Urinary bladder (tissue), 4 donors: ENCODE results near the gene ABCD1. TPM values are rescaled to one million over a fixed set of nuclear protein-coding genes. Genes with fewer than 3 reads are reported as not detected.

Experiments used
- DNase-seq: peaks from one replicate; pipeline ENCODE4 v3.0.0-alpha.2; 2015; ENCODE audit errors: extremely low spot score
- H3K27ac ChIP-seq: one replicate; pipeline ENCODE4 v1.5.1; 2013; ENCODE audit warnings: low read depth, mild to moderate bottlenecking, moderate library complexity
- H3K36me3 ChIP-seq: one replicate; pipeline ENCODE4 v1.6.1; 2013; ENCODE audit warnings: mild to moderate bottlenecking, moderate library complexity; ENCODE audit not compliant: insufficient read depth
- H3K4me1 ChIP-seq: one replicate; pipeline ENCODE4 v1.6.1; 2013; ENCODE audit warnings: mild to moderate bottlenecking, moderate library complexity; ENCODE audit not compliant: insufficient read depth
- H3K4me3 ChIP-seq: one replicate; pipeline ENCODE4 v1.5.1; 2013; ENCODE audit warnings: low read depth, low read length
- WGBS: extraction: QIAGEN DNeasy Blood & Tissue Kit; methylation state at CpG from one replicate; pipeline ENCODE4 v1.1.7; 2013; 5-methylcytosine and 5-hydroxymethylcytosine counted together
- polyA plus RNA-seq: library from polyadenylated mRNA; stranded (reverse); fragments of 200-250 nt; gene quantifications from one replicate; pipeline ENCODE4 v1.2.3, GENCODE V29; 2013
- total RNA-seq: library from RNA; depleted of rRNA; stranded (reverse); fragments of >200 nt; gene quantifications from one replicate; pipeline ENCODE4 v1.2.3, GENCODE V29; 2014
- donor health status: healthy with polysubstance abuse.
- donor health status: healthy.

The ABCD1 gene
- total and polyA plus RNA-seq, 2 donors = 5.2 to 19.0 TPM

DNA sequence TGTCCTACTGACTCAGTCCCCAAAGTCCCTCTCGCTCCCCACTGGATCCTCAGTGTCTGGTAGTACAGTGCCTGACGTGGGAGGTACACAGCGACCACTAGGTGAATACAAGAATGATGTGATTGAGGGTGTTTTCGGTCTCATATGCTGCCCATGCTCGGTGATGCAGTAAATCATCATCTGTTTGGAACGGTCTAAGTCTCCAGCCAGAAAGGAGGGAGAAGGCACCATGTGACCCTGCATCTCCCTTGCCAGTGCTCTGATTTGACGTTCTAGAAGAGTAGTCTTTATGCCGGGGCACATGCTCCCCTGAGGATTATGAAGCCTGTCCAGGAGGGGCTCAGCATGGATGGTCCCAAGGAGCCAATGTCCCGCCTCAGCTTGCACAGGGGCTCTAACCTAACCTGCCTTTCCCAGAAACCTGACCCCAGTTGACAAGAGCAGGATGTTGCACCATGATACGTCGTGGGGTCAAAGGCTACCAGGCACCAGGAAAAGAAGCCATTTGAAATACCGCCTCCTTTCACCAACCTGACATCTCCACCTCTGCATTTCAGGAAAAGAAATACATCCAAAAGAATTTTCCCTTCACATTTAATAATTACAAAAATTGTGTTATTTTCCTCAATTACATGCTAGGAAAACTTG, 25.6 kb downstream of the ABCD1 start:
- no peak overlapping the region for H3K27ac ChIP-seq
- no peak overlapping the region for H3K4me3 ChIP-seq
- H3K4me1 ChIP-seq = no peaks in the 10 kb centered on the region
- no peaks in the 10 kb centered on the region for H3K36me3 ChIP-seq
- DNase-seq = no peak
- 79% methylated on average over 12 of the region's 12 CpGs for WGBS

DNA sequence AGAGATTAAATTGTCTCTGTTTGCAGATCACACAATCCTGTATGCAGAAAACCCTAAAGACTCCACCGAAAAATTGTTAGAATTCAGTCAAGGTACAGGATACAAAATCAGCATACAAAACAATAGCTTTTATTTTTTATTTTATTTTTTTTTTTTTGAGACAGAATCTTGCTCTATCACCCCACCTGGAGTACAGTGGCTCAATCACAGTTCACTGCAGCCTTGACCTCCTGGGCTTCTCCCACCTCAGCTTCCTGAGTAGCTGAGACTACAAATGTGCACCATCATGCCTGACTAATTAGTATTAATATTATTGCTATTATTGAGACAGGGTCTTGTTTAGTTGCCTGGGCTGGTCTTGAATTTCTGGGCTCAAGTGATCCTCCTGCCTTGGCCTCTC, 30.5 kb downstream of the ABCD1 start:
- DNase-seq = no peak
- no peaks in the 10 kb centered on the region for H3K4me1 ChIP-seq

DNA sequence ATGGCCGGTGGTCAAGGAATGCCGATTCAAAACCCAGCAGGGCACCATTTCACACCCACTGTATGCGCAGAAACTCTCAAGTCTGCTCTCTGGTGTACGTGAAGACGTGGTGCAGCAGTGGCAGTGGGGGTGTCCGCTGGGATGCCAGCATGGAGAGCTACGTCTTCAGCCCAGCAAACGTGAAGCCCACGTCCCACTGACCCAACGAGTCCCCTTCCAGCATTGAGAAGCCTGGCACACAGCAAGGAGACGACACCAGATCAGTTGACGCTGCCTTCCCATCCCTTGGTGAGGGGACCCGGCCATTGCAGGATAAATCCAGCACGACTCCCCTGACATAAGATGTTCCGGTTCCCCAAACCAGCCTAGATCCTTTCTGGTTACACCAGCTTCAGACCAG, 37.2 kb downstream of the ABCD1 start:
- 87% methylated on average over 15 of the region's 15 CpGs for WGBS

More for the DNA sequence above, 30.5 kb downstream of the ABCD1 start:
- no peak overlapping the region for H3K4me3 ChIP-seq
- no peaks in the 10 kb centered on the region for H3K36me3 ChIP-seq
- no peak overlapping the region for H3K27ac ChIP-seq
- 86% methylated on average over 1 of the region's 1 CpG for WGBS

DNA sequence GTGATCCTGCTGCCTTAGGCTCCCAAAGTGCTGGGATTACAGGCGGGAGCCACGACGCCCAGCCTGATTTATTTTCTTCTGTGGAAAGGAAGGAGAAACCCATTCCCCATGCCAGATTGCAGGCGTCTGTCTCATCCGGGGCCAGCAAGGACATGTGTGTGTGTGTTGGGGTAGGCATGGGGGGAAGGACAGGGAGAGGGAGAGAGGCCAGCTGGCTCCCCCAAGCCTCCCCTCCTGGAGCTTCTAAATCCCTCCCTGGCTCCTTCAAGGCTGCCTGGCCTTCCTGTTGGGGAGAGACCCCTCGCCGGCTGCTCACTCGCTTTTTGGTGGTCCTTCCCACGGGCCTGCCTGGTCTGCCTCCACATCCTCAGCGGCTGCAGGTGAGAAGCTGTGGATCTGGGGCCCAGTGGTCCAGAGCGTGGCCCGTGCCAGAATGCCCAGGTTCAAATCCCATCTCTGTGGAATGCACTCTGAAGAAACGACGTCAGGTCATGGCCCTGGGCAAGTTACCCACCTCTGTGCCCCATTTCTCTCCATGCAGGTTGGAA, 38.0 kb downstream of the ABCD1 start:
- DNase-seq = no peak
- Histone ChIP-seq H3K36me3 (no peaks in the 10 kb centered on the region), H3K4me1 (no peaks in the 10 kb centered on the region), H3K27ac (no peak overlapping the region), H3K4me3 (no peak overlapping the region)
- 88% methylated on average over 14 of the region's 14 CpGs for WGBS

More for the DNA sequence above, 37.2 kb downstream of the ABCD1 start:
- DNase-seq = no peak
- H3K4me3 ChIP-seq = no peak overlapping the region
- no peak overlapping the region for H3K27ac ChIP-seq
- H3K4me1 ChIP-seq = no peaks in the 10 kb centered on the region
- no peaks in the 10 kb centered on the region for H3K36me3 ChIP-seq

DNA sequence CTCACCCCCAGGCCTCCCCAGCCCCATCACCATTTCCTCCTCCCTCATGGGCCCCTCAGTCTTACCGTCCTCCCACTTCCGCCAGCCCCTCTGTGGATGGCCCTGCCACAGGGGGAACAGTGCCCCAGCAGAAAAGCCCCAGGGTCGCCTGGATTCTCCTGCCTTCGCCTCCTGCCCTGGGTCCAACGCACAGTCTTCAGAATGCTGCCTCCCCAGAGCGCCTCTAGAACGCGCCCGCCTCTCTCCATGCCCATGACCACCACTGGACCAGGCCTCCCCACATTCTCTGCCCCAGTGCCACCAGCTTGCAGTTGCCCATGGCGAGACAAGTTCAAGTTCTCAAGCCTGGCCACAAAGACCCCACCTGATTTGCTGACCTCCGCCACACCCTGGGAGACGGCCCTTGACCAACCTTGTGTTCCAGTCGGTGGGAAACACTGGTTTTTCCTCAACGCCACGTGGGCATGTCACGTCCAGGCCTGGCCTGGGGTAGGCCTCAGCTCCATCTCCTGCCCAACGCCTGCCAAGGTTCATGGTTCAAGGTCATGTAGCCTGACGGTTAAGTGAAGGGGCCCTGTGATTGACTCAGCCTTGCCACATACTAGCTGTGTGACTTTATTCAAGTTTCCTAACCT, 38.8 kb downstream of the ABCD1 start:
- no peak for DNase-seq
- no peak overlapping the region for H3K4me3 ChIP-seq
- no peaks in the 10 kb centered on the region for H3K4me1 ChIP-seq
- H3K36me3 ChIP-seq = no peaks in the 10 kb centered on the region
- WGBS = 89% methylated on average over 18 of the region's 18 CpGs
- no peak overlapping the region for H3K27ac ChIP-seq

DNA sequence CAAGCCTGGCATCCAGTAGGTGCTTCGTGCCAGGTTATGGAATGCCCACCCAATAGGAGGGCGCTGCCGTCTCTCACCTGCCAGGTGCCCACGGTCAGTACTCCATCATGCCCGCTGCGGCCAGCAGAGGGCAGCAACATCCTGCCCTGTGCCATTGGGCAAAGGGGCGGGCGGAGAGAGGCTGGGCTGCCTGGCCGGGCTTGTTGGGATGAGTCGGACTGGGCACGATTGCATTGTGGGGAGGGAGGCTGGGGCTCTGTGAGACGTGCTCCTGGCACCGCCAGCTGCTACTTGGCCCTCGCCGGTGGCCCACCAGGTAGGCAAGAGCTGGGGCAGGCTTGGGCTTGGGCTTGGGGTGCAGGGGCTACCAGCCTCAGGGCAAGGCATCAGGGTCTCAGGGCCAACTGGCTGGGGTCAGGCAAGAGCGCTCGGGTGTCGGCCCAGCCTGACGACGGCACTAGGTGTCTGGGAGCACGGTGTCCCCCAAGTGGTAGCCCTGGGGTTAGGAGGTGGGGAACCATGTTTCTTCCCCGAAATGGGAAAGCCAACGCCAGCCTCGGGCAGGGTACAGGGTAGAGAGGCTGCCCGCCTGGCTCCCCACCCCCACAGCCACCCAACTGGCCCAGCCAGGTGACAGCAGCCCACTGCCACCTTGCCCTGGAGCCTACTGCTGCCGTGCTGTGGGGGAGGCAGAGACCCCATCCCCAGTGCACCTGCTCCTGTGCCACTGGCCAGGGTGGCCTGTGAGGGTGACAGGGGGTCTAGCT, 39.5 kb downstream of the ABCD1 start, which contains the start of gene PLXNB3:
Gene PLXNB3, plus strand, starts transcription at position 261 of the 767 bp plus-strand sequence. CDS start 1,287 bp downstream, outside the sequence.
- Histone ChIP-seq H3K4me1 (no peaks in the 10 kb centered on the region), H3K36me3 (no peaks in the 10 kb centered on the region), H3K4me3 (no peak within 1 kb of the TSS), H3K27ac (peak within 1 kb of the TSS; percentile 50)
- WGBS = 25% methylated on average over 26 of the region's 26 CpGs
- DNase-seq = no peak

DNA sequence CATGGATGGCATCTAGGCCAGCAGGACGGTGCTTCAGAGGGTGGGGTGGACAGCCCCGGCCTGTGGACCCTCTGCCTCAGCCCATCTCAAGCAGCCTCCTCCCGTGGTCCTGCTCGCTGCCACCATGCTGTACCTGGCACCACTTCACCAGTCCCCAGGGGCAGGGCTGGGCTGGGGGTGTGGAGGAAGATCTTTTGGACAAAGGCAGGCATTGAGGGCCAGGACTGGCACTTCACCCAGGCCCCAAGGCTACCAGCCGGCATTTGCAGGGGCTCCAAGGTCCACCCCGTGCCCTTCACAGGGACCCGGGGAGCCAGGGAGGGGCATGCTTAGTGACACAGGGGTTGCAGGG, 40.1 kb downstream of the ABCD1 start:
- WGBS = 58% methylated on average over 7 of the region's 7 CpGs

DNA sequence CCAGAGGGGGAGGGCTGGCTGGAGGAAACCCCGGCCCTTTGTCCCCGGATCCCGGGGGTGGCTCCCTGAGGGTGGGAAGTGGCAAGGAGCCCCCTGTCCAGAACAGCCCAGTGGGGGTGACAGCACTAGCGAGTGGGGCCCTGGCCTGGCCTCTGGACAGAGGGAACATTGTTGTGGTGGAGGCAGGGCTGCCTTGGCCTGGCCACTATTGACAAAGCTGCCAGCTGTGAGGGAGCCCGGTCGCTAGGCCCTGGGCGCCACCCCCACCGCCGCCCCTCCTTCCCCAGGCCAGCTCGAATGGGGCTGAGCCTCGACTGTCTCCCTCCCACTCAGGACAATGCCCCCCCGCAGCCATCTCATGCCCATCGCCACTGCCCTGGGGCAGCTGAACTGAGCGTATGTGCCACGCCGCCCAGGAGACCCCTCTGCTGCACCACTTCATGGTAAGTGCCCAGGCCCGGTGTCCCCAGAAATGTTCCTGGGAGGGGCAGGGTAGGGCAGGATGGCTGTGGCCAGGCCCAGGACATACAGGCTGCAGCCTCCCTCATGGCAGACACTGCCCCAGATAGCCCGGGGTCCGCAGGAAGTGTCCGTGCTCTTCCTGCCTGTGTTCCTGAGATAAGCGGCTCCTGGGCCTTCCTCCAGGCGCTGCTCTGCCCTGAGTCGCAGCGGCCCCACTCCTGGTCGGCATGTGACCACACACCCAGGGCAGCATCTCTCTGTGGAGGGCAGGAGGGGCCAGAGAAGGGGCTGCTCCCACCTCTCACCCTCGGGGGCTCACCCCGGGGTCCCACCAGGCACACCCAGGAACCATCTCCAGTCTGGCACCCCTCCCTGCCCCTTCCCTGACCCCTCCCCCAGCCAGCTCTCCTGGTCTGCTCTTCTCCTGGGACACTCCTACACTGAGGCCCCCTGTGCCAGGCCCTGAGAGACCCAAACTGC, 40.8 kb downstream of the ABCD1 start:
- DNase-seq = no peak
- Histone ChIP-seq H3K4me1 (no peaks in the 10 kb centered on the region), H3K4me3 (peak overlapping the region; percentile 26), H3K36me3 (no peaks in the 10 kb centered on the region), H3K27ac (peak overlapping the region; percentile 78)
- WGBS = 28% methylated on average over 27 of the region's 27 CpGs

More for the DNA sequence above, 40.1 kb downstream of the ABCD1 start:
- Histone ChIP-seq H3K27ac (peak overlapping the region; percentile 50), H3K36me3 (no peaks in the 10 kb centered on the region), H3K4me1 (no peaks in the 10 kb centered on the region), H3K4me3 (no peak overlapping the region)
- no peak for DNase-seq

DNA sequence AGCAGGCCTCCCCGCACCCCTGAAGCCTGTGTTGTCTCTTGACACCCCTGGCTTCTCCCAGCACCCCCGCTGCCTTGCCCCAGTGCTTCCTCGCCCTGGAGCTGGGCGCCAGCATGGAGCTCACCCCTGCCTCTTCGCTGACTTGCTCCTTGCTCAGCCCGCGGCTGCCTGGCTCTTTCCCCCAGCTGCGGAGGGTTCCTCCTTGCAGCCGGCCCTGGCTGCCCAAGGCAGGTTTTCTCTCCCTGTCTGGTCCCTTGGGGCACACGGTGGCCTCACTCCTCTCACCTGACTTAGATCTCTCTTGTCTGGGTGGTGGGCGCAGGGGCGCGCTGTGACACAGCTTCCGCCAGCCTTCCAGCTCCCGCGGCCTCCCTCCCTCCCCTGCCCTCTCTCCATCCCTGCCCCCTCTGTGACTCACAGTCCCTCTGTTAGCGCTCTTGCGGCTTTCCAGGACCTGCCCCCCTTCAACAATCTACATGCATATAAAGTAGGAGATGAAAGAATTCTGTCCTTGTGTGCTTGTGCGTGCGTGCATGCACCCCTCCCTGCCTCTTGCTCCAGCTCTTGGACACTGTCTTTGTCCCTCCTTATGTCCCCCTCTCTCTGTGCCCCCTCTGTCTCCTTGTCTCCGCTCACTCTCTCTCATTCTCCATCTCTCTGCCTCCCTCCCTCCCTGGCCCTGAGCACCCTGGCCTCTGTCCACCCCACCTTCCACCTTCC, 41.6 kb downstream of the ABCD1 start:
- no peak for DNase-seq
- peak overlapping the region; percentile 26 for H3K4me3 ChIP-seq

DNA sequence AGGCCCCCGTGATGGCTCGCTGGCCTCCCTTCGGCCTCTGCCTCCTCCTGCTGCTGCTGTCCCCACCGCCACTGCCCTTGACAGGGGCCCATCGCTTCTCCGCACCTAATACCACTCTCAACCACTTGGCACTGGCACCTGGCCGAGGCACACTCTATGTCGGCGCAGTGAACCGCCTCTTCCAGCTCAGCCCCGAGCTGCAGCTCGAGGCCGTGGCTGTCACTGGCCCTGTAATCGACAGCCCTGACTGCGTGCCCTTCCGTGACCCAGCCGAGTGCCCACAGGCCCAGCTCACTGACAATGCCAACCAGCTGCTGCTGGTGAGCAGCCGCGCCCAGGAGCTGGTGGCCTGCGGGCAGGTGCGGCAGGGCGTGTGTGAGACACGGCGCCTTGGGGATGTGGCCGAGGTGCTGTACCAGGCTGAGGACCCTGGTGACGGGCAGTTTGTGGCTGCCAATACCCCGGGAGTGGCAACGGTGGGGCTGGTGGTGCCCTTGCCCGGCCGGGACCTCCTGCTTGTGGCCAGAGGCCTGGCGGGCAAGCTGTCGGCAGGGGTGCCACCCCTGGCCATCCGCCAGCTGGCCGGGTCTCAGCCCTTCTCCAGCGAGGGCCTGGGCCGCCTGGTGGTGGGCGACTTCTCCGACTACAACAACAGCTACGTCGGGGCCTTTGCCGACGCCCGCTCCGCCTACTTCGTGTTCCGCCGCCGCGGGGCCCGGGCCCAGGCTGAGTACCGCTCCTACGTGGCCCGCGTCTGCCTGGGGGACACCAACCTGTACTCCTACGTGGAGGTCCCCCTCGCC, 42.4 kb downstream of the ABCD1 start:
- Histone ChIP-seq H3K4me1 (no peaks in the 10 kb centered on the region), H3K4me3 (no peak overlapping the region), H3K36me3 (no peaks in the 10 kb centered on the region), H3K27ac (no peak overlapping the region)
- 88% methylated on average over 56 of the region's 56 CpGs for WGBS
- DNase-seq = no peak

More for the DNA sequence above, 41.6 kb downstream of the ABCD1 start:
- no peaks in the 10 kb centered on the region for H3K36me3 ChIP-seq
- WGBS = 11% methylated on average over 21 of the region's 21 CpGs
- peak overlapping the region; percentile 78 for H3K27ac ChIP-seq
- no peaks in the 10 kb centered on the region for H3K4me1 ChIP-seq

DNA sequence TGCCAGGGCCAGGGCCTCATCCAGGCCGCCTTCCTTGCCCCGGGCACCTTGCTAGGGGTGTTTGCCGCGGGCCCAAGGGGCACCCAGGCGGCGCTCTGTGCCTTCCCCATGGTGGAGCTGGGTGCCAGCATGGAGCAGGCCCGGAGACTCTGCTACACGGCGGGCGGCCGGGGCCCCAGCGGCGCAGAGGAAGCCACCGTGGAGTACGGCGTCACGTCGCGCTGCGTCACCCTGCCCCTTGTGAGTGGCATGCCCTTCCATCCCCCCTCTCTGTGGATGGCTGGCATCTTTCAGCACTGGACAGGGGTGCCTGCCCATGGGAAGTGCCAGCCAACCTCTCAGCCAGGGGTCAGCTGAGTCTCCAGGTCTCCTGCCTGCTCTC, 43.0 kb downstream of the ABCD1 start:
- no peak overlapping the region for H3K27ac ChIP-seq
- WGBS = 91% methylated on average over 20 of the region's 20 CpGs
- H3K4me3 ChIP-seq = no peak overlapping the region
- DNase-seq = no peak
- no peaks in the 10 kb centered on the region for H3K36me3 ChIP-seq
- H3K4me1 ChIP-seq = no peaks in the 10 kb centered on the region
